ENCODE data around the gene SERINC3. TPM values are rescaled to one million over a fixed set of nuclear protein-coding genes. Genes with fewer than 3 reads are reported as not detected.

The SERINC3 gene
- total and polyA plus RNA-seq, 3 donors from 2014 or later: 163 to 263 (median 181) TPM

- DNase-seq: no peak
- intact Hi-C loops (cut with DNase I; ENCODE audit: low total_unique reads): no loop called here
- H3K27me3 ChIP-seq: no peaks in the 10 kb centered on the region
- H3K9me3 ChIP-seq: no peaks in the 10 kb centered on the region
- no peaks in the 10 kb centered on the region for H3K36me3 ChIP-seq (ENCODE audit: low read depth, missing control alignments)
- 78 to 79% methylated on average over 6 of the region's 6 CpGs for WGBS, 2 donors
- no peak overlapping the region for H3K4me3 ChIP-seq
- peaks cover 4% of the 10 kb centered on the region for H3K4me1 ChIP-seq
- H3K27ac ChIP-seq: no peak overlapping the region
- no peak for TF ChIP-seq POLR2A (IDR thresholded peaks at IDR 0.05)
- TF ChIP-seq CTCF (IDR thresholded peaks at IDR 0.05): no peak
These were observed 19.0 kb upstream of the SERINC3 start for GRCh38 chr20:44540834-44541233.

- Histone ChIP-seq H3K27me3 (no peaks in the 10 kb centered on the region), H3K4me3 (no peak overlapping the region), H3K27ac (no peak overlapping the region), H3K4me1 (peaks cover 4% of the 10 kb centered on the region), H3K9me3 (no peaks in the 10 kb centered on the region), H3K36me3 (ENCODE audit: low read depth, missing control alignments) (no peaks in the 10 kb centered on the region)
- no peak for TF ChIP-seq CTCF (IDR thresholded peaks at IDR 0.05)
- intact Hi-C loops (cut with DNase I; ENCODE audit: low total_unique reads): loop anchor here (10.0 kb wide), 1 partner anchor 67 kb away; no protein-coding TSS in a partner anchor
- 56 to 60% methylated on average over 1 of the region's 1 CpG for WGBS, 2 donors
- no peak for DNase-seq
These were observed 16.1 kb upstream of the SERINC3 start for GRCh38 chr20:44537993-44538392.

- Histone ChIP-seq H3K36me3 (ENCODE audit: low read depth, missing control alignments) (no peaks in the 10 kb centered on the region), H3K4me3 (no peak overlapping the region), H3K27ac (no peak overlapping the region), H3K4me1 (no peaks in the 10 kb centered on the region), H3K9me3 (no peaks in the 10 kb centered on the region), H3K27me3 (no peaks in the 10 kb centered on the region)
- intact Hi-C loops (cut with DNase I; ENCODE audit: low total_unique reads): loop anchor here (10.0 kb wide), 1 partner anchor 69 kb away; no protein-coding TSS in a partner anchor
- no peak for DNase-seq
- 90 to 91% methylated on average over 3 of the region's 3 CpGs for WGBS, 2 donors
- no peak for TF ChIP-seq CTCF (IDR thresholded peaks at IDR 0.05)
- no peak for TF ChIP-seq POLR2A (IDR thresholded peaks at IDR 0.05)
These were observed 14.3 kb upstream of the SERINC3 start for GRCh38 chr20:44536175-44536574.

- Histone ChIP-seq H3K4me1 (no peaks in the 10 kb centered on the region), H3K27me3 (no peaks in the 10 kb centered on the region), H3K27ac (no peak overlapping the region), H3K9me3 (no peaks in the 10 kb centered on the region), H3K4me3 (no peak overlapping the region), H3K36me3 (ENCODE audit: low read depth, missing control alignments) (no peaks in the 10 kb centered on the region)
- no peak for TF ChIP-seq CTCF (IDR thresholded peaks at IDR 0.05)
- no peak for DNase-seq
- WGBS, 2 donors: 57 to 63% methylated on average over 4 of the region's 4 CpGs
- intact Hi-C loops (cut with DNase I; ENCODE audit: low total_unique reads): loop anchor here (10.0 kb wide), 1 partner anchor 71 kb away; no protein-coding TSS in a partner anchor
These were observed 12.1 kb upstream of the SERINC3 start for GRCh38 chr20:44533928-44534327.

- peak overlapping the region in 1 of 2 donors; percentile 50 for H3K27ac ChIP-seq
- no peak overlapping the region for H3K4me3 ChIP-seq
- H3K36me3 ChIP-seq (ENCODE audit: low read depth, missing control alignments): no peaks in the 10 kb centered on the region
- WGBS, 2 donors: 57 to 61% methylated on average over 2 of the region's 2 CpGs
- H3K4me1 ChIP-seq: no peaks in the 10 kb centered on the region
- no peak for DNase-seq
- H3K27me3 ChIP-seq: no peaks in the 10 kb centered on the region
- intact Hi-C loops (cut with DNase I; ENCODE audit: low total_unique reads): loop anchor here (10.0 kb wide), 1 partner anchor 72 kb away; no protein-coding TSS in a partner anchor
- TF ChIP-seq CTCF (IDR thresholded peaks at IDR 0.05): no peak
- TF ChIP-seq POLR2A (IDR thresholded peaks at IDR 0.05): no peak
- H3K9me3 ChIP-seq: no peaks in the 10 kb centered on the region
These were observed 11.1 kb upstream of the SERINC3 start for GRCh38 chr20:44532981-44533331.

Data from testis (tissue), 3 donors.